SKM-1 treated with dmso at 0.1 percent for 144 hours (cell line): Measurements from ENCODE around the gene MAGEA4.

Source experiments
- DNase-seq: peaks from one replicate; lab custom pipeline; 2025; ENCODE audit not compliant: unreplicated experiment; lab: John Stamatoyannopoulos, UW

MAGEA4 gene

GRCh38 chrX:151923648-151924047 is 11.0 kb downstream of the MAGEA4 start:
- no peak for DNase-seq

GRCh38 chrX:151929126-151929525 is 16.4 kb downstream of the MAGEA4 start:
- DNase-seq, result no peak

- DNase-seq, result no peak
Observed at GRCh38 chrX:151935358-151935757, 22.7 kb downstream of the MAGEA4 start.

DNA sequence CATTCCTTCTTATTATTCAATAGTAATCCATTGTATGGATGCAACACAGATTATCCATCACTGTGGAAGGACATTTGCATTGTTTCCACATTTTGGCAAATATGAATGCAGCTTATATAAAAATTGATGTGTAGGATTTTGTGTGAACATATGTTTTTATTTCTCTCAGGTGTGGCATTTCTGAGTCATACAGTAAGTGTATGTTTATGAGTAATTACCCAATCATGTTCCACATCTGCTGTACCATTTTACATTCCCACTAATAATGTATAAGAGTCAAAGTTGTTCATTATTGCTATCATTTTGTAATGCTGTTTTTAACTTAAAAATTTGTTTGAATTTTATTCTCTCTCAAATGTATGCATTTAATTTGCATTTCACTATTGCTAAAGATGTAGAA is 25.5 kb downstream of the MAGEA4 start:
- no peak for DNase-seq

DNA sequence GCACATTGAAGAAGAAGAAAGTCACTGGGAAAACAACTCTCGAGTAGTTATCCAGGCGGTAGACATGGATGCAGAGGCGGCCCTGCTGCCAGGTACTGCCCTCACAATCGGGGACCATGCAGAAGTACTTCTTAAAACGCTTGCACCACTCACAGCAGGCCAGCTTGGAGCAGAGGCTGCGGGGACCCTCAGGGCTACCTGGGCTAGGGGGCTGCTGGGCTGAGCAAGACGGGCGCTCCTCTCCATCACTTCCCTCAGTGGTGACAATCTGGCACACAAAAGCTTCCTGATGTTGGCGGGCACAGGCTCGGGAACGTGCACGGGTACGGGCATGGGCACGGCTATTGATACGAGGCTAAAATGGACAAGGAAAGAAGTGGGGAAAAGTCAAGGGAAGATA is 42.0 kb downstream of the MAGEA4 start:
- no peak for DNase-seq

DNA sequence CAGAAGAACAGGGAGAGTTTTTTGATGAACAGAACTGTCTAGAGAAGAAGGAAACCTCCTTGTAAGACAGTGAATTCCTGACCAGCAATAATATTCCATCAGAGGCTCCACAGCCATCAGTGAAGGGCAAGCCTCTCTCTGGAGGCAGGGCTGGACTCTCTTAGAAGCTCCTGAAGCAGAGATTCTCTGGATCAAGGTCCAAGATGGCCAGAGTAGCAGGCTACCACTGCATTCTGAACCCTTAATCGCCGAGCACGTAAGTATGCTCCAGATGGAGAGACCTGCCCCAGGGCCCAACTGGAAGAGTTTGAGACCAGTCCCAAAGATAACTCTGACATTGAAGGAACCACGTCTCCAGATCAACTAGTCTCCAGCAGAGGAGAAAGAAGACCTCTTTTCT is 45.4 kb downstream of the MAGEA4 start:
- no peak for DNase-seq

- no peak for DNase-seq
Observed at GRCh38 chrX:151962034-151962433, 49.3 kb downstream of the MAGEA4 start.

DNA sequence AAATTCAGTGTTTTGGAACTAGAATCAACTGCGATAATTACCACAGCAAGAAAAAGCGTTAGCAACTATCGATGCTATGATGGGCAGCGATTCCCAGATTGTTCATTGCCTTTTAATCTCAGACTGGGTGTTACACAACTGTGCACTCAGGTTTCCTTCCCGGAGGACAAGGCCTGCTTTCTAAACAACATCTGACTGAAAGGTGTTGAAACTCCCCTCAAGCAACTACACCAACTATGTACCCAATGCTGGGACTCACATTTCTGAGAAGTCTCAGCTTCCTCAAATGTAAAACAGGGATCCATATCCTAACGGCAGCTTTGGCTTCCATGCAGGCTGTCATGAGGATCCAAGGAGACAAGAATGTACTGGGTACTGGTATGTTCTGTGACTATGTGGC is 53.5 kb downstream of the MAGEA4 start:
- no peak for DNase-seq

DNA sequence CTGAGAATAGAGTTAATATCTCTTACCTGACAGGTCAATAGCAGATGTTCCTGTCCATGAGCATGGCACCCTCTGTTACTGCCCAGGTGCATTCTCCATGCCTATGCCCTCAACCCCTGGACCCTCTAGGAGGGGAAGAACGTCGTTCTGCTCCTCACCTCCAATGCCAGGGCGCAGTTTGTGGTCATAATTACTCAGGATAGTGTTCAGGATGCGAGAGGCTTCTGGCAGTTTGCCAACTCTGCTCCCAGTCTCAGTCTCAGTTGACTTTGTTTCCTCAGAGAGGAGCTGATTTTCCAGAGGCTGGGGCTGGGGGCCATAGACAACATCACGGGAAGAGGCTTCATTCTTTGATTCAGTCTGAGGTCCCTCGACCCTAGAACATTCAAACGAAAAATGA is 57.3 kb downstream of the MAGEA4 start:
- DNase-seq, result no peak

GRCh38 chrX:151970661-151971060 is 58.0 kb downstream of the MAGEA4 start:
- DNase-seq, result no peak

DNA sequence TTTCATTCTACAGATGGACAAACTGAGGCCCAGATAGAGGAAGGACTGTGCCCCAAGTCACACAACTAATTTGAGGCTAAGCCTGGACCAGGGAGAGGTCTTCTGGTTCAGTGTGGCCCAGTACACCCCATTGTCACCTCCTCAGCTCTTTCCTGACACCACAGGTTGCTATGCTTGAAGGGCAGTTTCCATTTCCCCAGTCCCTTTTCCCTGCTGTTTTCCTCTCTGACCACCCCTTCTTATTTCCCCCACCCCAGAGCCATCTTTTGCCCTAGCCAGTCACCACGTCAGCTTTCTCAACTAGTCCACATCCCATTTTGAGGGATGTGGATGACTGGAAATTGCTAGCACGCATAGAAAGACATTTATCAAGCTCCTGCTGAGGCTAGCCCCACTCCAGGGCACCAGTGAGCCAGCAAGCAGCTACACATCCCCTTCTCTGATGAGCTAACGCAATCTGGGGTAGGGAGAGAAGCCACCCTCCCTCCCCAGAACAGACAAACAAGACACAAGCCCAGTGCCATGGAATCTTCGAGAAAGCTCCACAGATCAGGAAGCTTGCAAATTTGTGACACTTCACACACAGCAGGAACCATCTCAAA is 60.5 kb downstream of the MAGEA4 start:
- DNase-seq, result no peak

GRCh38 chrX:151973851-151974335 is 61.2 kb downstream of the MAGEA4 start:
- DNase-seq, result no peak
